NCI-H2171 (cell line): ENCODE data around the gene TMEM212.

Experiments used
- DNase-seq: peaks from one replicate; lab custom pipeline; 2025; lab: John Stamatoyannopoulos, UW

TMEM212 gene

GRCh38 chr3:171834461-171834801 lies 8.7 kb upstream of the TMEM212 start:
- no peak for DNase-seq

GRCh38 chr3:171835116-171835515 lies 8.0 kb upstream of the TMEM212 start:
- no peak for DNase-seq

GRCh38 chr3:171835613-171836012 lies 7.5 kb upstream of the TMEM212 start:
- no peak for DNase-seq

GRCh38 chr3:171836855-171837254 lies 6.3 kb upstream of the TMEM212 start:
- DNase-seq: no peak

- DNase-seq: no peak
These were observed 5.5 kb upstream of the TMEM212 start for GRCh38 chr3:171837698-171838097.

- no peak for DNase-seq
These were observed 4.9 kb upstream of the TMEM212 start for GRCh38 chr3:171838218-171838720.

GRCh38 chr3:171839270-171839669 lies 3.9 kb upstream of the TMEM212 start:
- no peak for DNase-seq

- DNase-seq: no peak
These were observed 2.7 kb upstream of the TMEM212 start for GRCh38 chr3:171840445-171840810.

- no peak for DNase-seq
These were observed 2.1 kb upstream of the TMEM212 start for GRCh38 chr3:171840811-171841619.

- no peak for DNase-seq
These were observed 1.5 kb upstream of the TMEM212 start for GRCh38 chr3:171841620-171842000.

- no peak for DNase-seq
These were observed 1.7 kb downstream of the TMEM212 start for GRCh38 chr3:171844873-171845272.

- no peak for DNase-seq
These were observed 2.5 kb downstream of the TMEM212 start for GRCh38 chr3:171845481-171846284.

- no peak for DNase-seq
These were observed 3.4 kb downstream of the TMEM212 start for GRCh38 chr3:171846597-171846996.

- DNase-seq: no peak
These were observed 4.0 kb downstream of the TMEM212 start for GRCh38 chr3:171847133-171847532.

- no peak for DNase-seq
These were observed 4.6 kb downstream of the TMEM212 start for GRCh38 chr3:171847595-171848259.

- no peak for DNase-seq
These were observed 6.6 kb downstream of the TMEM212 start for GRCh38 chr3:171849617-171850319.

GRCh38 chr3:171850320-171850959 lies 7.3 kb downstream of the TMEM212 start:
- DNase-seq: no peak

GRCh38 chr3:171850960-171851659 lies 8.0 kb downstream of the TMEM212 start:
- no peak for DNase-seq

GRCh38 chr3:171851660-171852058 lies 8.5 kb downstream of the TMEM212 start:
- DNase-seq: no peak

- no peak for DNase-seq
These were observed 11.6 kb downstream of the TMEM212 start for GRCh38 chr3:171854649-171855305.
